ENCODE measurements around the gene FUT2. TPM values are rescaled to one million over a fixed set of nuclear protein-coding genes. Genes with fewer than 3 reads are reported as not detected.

The FUT2 gene
- total and polyA plus RNA-seq, 2 of the 13 experiments (the other 11 are each of a cell fraction or from before 2014, with no cell fraction given), result 0.07 TPM; not detected in 1

GRCh38 chr19:48648134-48648533 is 47.6 kb upstream of the FUT2 start:
- in situ Hi-C loops (cut with HindIII; ENCODE audit: extremely low pct_ligation_motif_present, low pct_unique_long_range_greater_than_20kb), result loop anchor here (5.0 kb wide), 2 partner anchors 139 to 194 kb away; no protein-coding TSS in a partner anchor

More at GRCh38 chr19:48648134-48648533, 47.6 kb upstream of the FUT2 start:
- Histone ChIP-seq H3K79me2 (ENCODE audit: insufficient read depth, low read length) (no peaks in the 10 kb centered on the region), H3K4me2 (ENCODE audit: low read depth, low read length) (no peak overlapping the region), H3K9me3 (ENCODE audit: low read length) (no peaks in the 10 kb centered on the region), H3K4me1 (ENCODE audit: insufficient read depth, low read length) (peaks cover 29% of the 10 kb centered on the region), H3K9ac (ENCODE audit: insufficient read depth, low read depth, low read length) (no peak overlapping the region), H2AFZ (ENCODE audit: low read length) (no peak overlapping the region), H4K20me1 (ENCODE audit: insufficient read depth, low read length) (no peaks in the 10 kb centered on the region), H3K27ac (ENCODE audit: extremely low read length, insufficient read depth, low read length) (no peak overlapping the region), H3K27me3 (ENCODE audit: control insufficient read depth in 1 of 2, insufficient read depth in 2 of 2, low read length in 2 of 2) (peaks cover 0 to 1% of the 10 kb centered on the region in 2 experiments; a peak in 2 of 5 replicates), H3K4me3 (replicated peaks in 1 of 3; ENCODE audit: insufficient read depth in 1 of 3, low read depth in 2 of 3, low read length in 3 of 3) (no peak overlapping the region), H3K36me3 (replicated peaks in 1 of 2; ENCODE audit: control insufficient read depth in 1 of 2, insufficient read depth in 2 of 2, low read length in 2 of 2) (no peaks in the 10 kb centered on the region)
- POLR2A ChIA-PET, result no interaction called here
- ATAC-seq (no peak), FAIRE-seq (no peak), DNase-seq (ENCODE audit: low spot score) (no peak)
- no TSS peak for BruUV-seq (replicated peaks)
- TF ChIP-seq E2F1 (CRISPR knock-in tag; IDR thresholded peaks at IDR 0.05) (no peak), ZNF136 (CRISPR knock-in tag; IDR thresholded peaks at IDR 0.05; ENCODE audit: low read depth) (no peak), ZNF296 (CRISPR knock-in tag; conservative IDR thresholded peaks at IDR 0.05) (no peak), MTF2 (CRISPR knock-in tag; IDR thresholded peaks at IDR 0.05; ENCODE audit: borderline replicate concordance) (no peak), SIN3B (IDR thresholded peaks at IDR 0.05; ENCODE audit: low read length) (no peak), ZNF335 (CRISPR knock-in tag; IDR thresholded peaks at IDR 0.05) (no peak), ZBTB20 (CRISPR knock-in tag; IDR thresholded peaks at IDR 0.05; ENCODE audit: borderline replicate concordance, low read depth) (no peak), POLR2AphosphoS2 (IDR thresholded peaks at IDR 0.05; ENCODE audit: low read depth, low read length) (no peak), ZUFSP (CRISPR knock-in tag; IDR thresholded peaks at IDR 0.05; ENCODE audit: borderline replicate concordance) (no peak), ZFY (CRISPR knock-in tag; IDR thresholded peaks at IDR 0.05) (no peak), ZNF747 (CRISPR knock-in tag; IDR thresholded peaks at IDR 0.05; ENCODE audit: borderline replicate concordance) (no peak)
- CTCF ChIA-PET (ENCODE audit: low intra/inter-chr PET ratio, low total read pairs), result no interaction called here
- intact Hi-C loops (cut with micrococcal nuclease; ENCODE audit: unreplicated experiment), result no loop called here
- 24% methylated on average over 2 of the region's 2 CpGs for WGBS (ENCODE audit: low lambda C conversion rate)
